Measurements from ENCODE around the gene STAP1. TPM values are rescaled to one million over a fixed set of nuclear protein-coding genes. Genes with fewer than 3 reads are reported as not detected.

Gene STAP1
- total and polyA plus RNA-seq, 10 of the 15 experiments (the other 5 are each of a cell fraction or from before 2014, with no cell fraction given) = 4.6 to 19.4 (median 9.4) TPM

DNA sequence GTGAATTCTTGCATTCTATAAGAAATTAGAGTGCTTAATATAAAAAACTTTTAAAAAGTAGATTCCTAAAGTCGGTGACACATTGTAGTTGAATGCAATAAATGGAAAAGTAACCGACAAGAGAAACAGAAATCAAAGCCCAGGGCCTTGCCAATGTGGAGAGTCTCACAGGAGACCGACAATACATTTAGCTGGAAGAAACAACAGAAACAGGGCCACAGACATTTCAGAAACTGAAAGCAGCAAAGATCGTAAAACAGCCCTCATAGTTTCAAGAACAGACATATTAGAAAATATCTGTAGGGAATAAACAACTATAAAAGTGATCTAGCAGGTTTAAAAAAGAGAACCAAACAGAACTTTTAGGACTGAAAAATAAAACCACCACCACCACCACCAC, 49.5 kb downstream of the STAP1 start (continued):
- TF ChIP-seq, protein P1, sequence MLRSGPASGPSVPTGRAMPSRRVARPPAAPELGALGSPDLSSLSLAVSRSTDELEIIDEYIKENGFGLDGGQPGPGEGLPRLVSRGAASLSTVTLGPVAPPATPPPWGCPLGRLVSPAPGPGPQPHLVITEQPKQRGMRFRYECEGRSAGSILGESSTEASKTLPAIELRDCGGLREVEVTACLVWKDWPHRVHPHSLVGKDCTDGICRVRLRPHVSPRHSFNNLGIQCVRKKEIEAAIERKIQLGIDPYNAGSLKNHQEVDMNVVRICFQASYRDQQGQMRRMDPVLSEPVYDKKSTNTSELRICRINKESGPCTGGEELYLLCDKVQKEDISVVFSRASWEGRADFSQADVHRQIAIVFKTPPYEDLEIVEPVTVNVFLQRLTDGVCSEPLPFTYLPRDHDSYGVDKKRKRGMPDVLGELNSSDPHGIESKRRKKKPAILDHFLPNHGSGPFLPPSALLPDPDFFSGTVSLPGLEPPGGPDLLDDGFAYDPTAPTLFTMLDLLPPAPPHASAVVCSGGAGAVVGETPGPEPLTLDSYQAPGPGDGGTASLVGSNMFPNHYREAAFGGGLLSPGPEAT (IDR thresholded peaks at IDR 0.05; ENCODE audit: low read depth) = no peak
- TF ChIP-seq EED (IDR thresholded peaks at IDR 0.05; ENCODE audit: low read depth) = no peak
- no peak for TF ChIP-seq BMI1 (IDR thresholded peaks at IDR 0.05; ENCODE audit: borderline replicate concordance)
- no peak for TF ChIP-seq SP1 (IDR thresholded peaks at IDR 0.05; ENCODE audit: low read depth, low read length)
- no peak for TF ChIP-seq BCL3 (IDR thresholded peaks at IDR 0.05; ENCODE audit: borderline replicate concordance, insufficient read depth, low read depth, low read length, poor library complexity, severe bottlenecking)
- TF ChIP-seq NFYB (IDR thresholded peaks at IDR 0.05; ENCODE audit: insufficient read depth, low read depth, low read length) = no peak

- peaks cover 4% of the 10 kb centered on the region; the same call in 1 of the 2 replicates for H3K4me1 ChIP-seq (ENCODE audit: control insufficient read depth, insufficient read depth, low read length)
- 97% methylated on average over 4 of the region's 4 CpGs for WGBS (ENCODE audit: insufficient coverage, insufficient replicate concordance, low lambda C conversion rate, missing lambda C conversion rate)
- no peaks in the 10 kb centered on the region for H3K79me2 ChIP-seq (ENCODE audit: control insufficient read depth, insufficient read depth, low read length)
- no peak overlapping the region for H3K27ac ChIP-seq (ENCODE audit: control insufficient read depth, insufficient read depth)
- POLR2A ChIA-PET = interaction anchor here (1.3 to 1.5 kb wide), 2 partner anchors 8 to 11 kb away, joined by 3 read pairs; no protein-coding TSS in a partner anchor
- H2AFZ ChIP-seq (ENCODE audit: control insufficient read depth, low read depth, low read length) = no peak overlapping the region
- RAD21 ChIA-PET (ENCODE audit: unreplicated experiment) = no interaction called here
- FAIRE-seq (no peak), DNase-seq (ENCODE audit: low read depth, low spot score) (no peak), ATAC-seq (no peak)
- BruUV-seq (replicated peaks) = no TSS peak
- H4K20me1 ChIP-seq (ENCODE audit: control insufficient read depth, insufficient read depth) = no peaks in the 10 kb centered on the region
- no peaks in the 10 kb centered on the region for H3K27me3 ChIP-seq (replicated peaks in 1 of 2; ENCODE audit: control insufficient read depth in 2 of 2, insufficient read depth in 2 of 2, low read length in 1 of 2)
- no peak overlapping the region for H3K4me2 ChIP-seq (ENCODE audit: control insufficient read depth, insufficient read depth)
- CTCF ChIA-PET = no interaction called here
- no peak overlapping the region for H3K9ac ChIP-seq (ENCODE audit: control insufficient read depth, insufficient read depth, low read length)
- in situ Hi-C loops (cut with MboI) = no loop called here
- H3K4me3 ChIP-seq = no peak overlapping the region
- peaks cover 2 to 4% of the 10 kb centered on the region in 2 experiments; a peak in 3 of 4 replicates for H3K36me3 ChIP-seq (ENCODE audit: control insufficient read depth in 2 of 2, insufficient read depth in 2 of 2, low read length in 1 of 2)
- SMC1A ChIA-PET (ENCODE audit: uncharacterized antibody, unreplicated experiment) = no interaction called here
- peaks cover 4% of the 10 kb centered on the region; the same call in 2 of the 3 replicates for H3K9me3 ChIP-seq (replicated peaks; ENCODE audit: control insufficient read depth, insufficient read depth, low read length)
- intact Hi-C loops (cut with micrococcal nuclease; ENCODE audit: unreplicated experiment) = no loop called here
- TF ChIP-seq, protein P2, sequence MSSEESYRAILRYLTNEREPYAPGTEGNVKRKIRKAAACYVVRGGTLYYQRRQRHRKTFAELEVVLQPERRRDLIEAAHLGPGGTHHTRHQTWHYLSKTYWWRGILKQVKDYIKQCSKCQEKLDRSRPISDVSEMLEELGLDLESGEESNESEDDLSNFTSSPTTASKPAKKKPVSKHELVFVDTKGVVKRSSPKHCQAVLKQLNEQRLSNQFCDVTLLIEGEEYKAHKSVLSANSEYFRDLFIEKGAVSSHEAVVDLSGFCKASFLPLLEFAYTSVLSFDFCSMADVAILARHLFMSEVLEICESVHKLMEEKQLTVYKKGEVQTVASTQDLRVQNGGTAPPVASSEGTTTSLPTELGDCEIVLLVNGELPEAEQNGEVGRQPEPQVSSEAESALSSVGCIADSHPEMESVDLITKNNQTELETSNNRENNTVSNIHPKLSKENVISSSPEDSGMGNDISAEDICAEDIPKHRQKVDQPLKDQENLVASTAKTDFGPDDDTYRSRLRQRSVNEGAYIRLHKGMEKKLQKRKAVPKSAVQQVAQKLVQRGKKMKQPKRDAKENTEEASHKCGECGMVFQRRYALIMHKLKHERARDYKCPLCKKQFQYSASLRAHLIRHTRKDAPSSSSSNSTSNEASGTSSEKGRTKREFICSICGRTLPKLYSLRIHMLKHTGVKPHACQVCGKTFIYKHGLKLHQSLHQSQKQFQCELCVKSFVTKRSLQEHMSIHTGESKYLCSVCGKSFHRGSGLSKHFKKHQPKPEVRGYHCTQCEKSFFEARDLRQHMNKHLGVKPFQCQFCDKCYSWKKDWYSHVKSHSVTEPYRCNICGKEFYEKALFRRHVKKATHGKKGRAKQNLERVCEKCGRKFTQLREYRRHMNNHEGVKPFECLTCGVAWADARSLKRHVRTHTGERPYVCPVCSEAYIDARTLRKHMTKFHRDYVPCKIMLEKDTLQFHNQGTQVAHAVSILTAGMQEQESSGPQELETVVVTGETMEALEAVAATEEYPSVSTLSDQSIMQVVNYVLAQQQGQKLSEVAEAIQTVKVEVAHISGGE (CRISPR knock-in tag; IDR thresholded peaks at IDR 0.05) = no peak
- no peak for TF ChIP-seq NFYA (IDR thresholded peaks at IDR 0.05; ENCODE audit: borderline replicate concordance, low read depth, low read length)
- TF ChIP-seq, protein P3, sequence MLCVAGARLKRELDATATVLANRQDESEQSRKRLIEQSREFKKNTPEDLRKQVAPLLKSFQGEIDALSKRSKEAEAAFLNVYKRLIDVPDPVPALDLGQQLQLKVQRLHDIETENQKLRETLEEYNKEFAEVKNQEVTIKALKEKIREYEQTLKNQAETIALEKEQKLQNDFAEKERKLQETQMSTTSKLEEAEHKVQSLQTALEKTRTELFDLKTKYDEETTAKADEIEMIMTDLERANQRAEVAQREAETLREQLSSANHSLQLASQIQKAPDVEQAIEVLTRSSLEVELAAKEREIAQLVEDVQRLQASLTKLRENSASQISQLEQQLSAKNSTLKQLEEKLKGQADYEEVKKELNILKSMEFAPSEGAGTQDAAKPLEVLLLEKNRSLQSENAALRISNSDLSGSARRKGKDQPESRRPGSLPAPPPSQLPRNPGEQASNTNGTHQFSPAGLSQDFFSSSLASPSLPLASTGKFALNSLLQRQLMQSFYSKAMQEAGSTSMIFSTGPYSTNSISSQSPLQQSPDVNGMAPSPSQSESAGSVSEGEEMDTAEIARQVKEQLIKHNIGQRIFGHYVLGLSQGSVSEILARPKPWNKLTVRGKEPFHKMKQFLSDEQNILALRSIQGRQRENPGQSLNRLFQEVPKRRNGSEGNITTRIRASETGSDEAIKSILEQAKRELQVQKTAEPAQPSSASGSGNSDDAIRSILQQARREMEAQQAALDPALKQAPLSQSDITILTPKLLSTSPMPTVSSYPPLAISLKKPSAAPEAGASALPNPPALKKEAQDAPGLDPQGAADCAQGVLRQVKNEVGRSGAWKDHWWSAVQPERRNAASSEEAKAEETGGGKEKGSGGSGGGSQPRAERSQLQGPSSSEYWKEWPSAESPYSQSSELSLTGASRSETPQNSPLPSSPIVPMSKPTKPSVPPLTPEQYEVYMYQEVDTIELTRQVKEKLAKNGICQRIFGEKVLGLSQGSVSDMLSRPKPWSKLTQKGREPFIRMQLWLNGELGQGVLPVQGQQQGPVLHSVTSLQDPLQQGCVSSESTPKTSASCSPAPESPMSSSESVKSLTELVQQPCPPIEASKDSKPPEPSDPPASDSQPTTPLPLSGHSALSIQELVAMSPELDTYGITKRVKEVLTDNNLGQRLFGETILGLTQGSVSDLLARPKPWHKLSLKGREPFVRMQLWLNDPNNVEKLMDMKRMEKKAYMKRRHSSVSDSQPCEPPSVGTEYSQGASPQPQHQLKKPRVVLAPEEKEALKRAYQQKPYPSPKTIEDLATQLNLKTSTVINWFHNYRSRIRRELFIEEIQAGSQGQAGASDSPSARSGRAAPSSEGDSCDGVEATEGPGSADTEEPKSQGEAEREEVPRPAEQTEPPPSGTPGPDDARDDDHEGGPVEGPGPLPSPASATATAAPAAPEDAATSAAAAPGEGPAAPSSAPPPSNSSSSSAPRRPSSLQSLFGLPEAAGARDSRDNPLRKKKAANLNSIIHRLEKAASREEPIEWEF (IDR thresholded peaks at IDR 0.05; ENCODE audit: insufficient replicate concordance, low read depth, low read length) = no peak
- TF ChIP-seq YY1 (IDR thresholded peaks at IDR 0.05; ENCODE audit: low read depth, low read length) = no peak
These were observed 55.7 kb downstream of the STAP1 start for GRCh38 chr4:67614186-67614585.

Measured in GM12878 (cell line).